ENCODE data around the gene FURIN. TPM values are rescaled to one million over a fixed set of nuclear protein-coding genes. Genes with fewer than 3 reads are reported as not detected.
A peak's percentile ranks its signal among the peaks of the same experiment; 100 is the strongest.

FURIN gene
- total and polyA plus RNA-seq, 2 of the 4 experiments (the other 2 are of a cell fraction) = 34.8 to 54.3 TPM

DNA sequence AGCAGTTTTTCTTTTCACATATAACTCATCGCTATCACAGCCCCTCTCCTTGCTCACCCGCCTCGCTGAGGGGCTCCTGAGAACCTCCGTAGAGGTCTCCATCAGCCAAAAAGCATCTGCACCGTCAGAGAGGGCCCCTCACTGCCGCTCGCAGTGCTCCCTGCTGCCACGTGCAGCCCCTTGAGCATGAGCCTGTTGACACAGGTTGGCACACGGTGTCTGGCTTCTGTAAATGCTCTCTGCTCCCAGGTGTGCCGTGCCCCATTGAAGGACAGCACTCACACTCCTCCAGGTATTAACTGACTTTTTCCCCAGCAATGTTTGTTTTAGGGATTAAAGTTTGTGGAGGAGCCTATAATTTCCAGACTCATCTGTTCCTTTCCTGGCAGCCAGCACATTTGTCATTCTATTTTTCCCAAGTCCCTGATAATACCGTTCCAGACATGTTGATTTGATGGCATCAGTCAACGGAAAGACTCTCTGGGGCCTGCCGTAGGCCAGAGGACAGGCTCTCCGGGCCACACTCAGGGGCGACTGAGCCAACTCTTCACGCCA lies 2.1 kb upstream of the FURIN start:
- Histone ChIP-seq H4K5ac (ENCODE audit: low read depth, low read length) (no peak overlapping the region), H3K27ac (ENCODE audit: insufficient read depth, low read length) (no peak overlapping the region), H3K23ac (ENCODE audit: low read depth, low read length) (no peak overlapping the region), H2BK15ac (ENCODE audit: low read depth, low read length) (no peak overlapping the region), H3K4me2 (ENCODE audit: low read depth, low read length) (no peak overlapping the region), H3K9ac (ENCODE audit: low read depth, low read length) (no peak overlapping the region), H4K91ac (ENCODE audit: insufficient read depth, low read depth, low read length) (no peak overlapping the region), H2AK5ac (ENCODE audit: low read depth, low read length) (no peak overlapping the region), H3K56ac (ENCODE audit: extremely low read depth, insufficient read depth, low read length) (no peak overlapping the region), H3K4me1 (ENCODE audit: control insufficient read depth, insufficient read depth, low read length) (peaks cover 13% of the 10 kb centered on the region), H3K14ac (replicated peaks; ENCODE audit: low read depth, low read length) (no peak overlapping the region), H2BK20ac (ENCODE audit: low read depth, low read length) (no peak overlapping the region), H3K27me3 (ENCODE audit: control insufficient read depth, insufficient read depth, low read length) (no peaks in the 10 kb centered on the region; the same call in 1 of the 2 replicates), H2BK5ac (ENCODE audit: low read depth, low read length, poor library complexity, severe bottlenecking) (no peak overlapping the region), H3K79me1 (ENCODE audit: low read depth in 1 of 2, low read length in 2 of 2) (peaks cover 5 to 17% of the 10 kb centered on the region in 2 experiments; a peak in 2 of 4 replicates), H2AFZ (replicated peaks; ENCODE audit: low read length, poor library complexity) (peak overlapping the region; percentile 36), H2AK9ac (replicated peaks; ENCODE audit: low read depth, low read length, poor library complexity) (no peak overlapping the region), H3K9me3 (ENCODE audit: control insufficient read depth, insufficient read depth, low read length) (no peaks in the 10 kb centered on the region), H3K4me3 (ENCODE audit: insufficient read depth, low read depth, low read length) (no peak overlapping the region), H4K20me1 (ENCODE audit: insufficient read depth, low read length) (no peaks in the 10 kb centered on the region), H2BK120ac (ENCODE audit: low read depth, low read length) (no peak overlapping the region), H3K4ac (ENCODE audit: low read depth, low read length) (no peak overlapping the region), H3K9me1 (ENCODE audit: insufficient read depth, low read length) (peaks cover 8% of the 10 kb centered on the region), H4K8ac (ENCODE audit: low read depth in 2 of 2, low read length in 2 of 2) (no peak overlapping the region), H3K36me3 (ENCODE audit: control insufficient read depth, insufficient read depth, low read length) (no peaks in the 10 kb centered on the region), H3K18ac (ENCODE audit: low read depth, low read length) (no peak overlapping the region)
- 67% methylated on average over 12 of the region's 16 CpGs; no CpG with 5 or more reads in 1 of the 2 experiments for WGBS, 2 experiments (ENCODE audit: extremely low coverage in 2 of 2, insufficient read length in 1 of 2)
- TF ChIP-seq MXI1 (IDR thresholded peaks at IDR 0.05; ENCODE audit: borderline replicate concordance, low read depth, low read length) (no peak), RCOR1 (IDR thresholded peaks at IDR 0.05; ENCODE audit: insufficient replicate concordance, low read length) (no peak), POLR2A (IDR thresholded peaks at IDR 0.05; ENCODE audit: low read depth, low read length) (no peak), MAFK (IDR thresholded peaks at IDR 0.05; ENCODE audit: low read depth, low read length) (no peak)
- TF ChIP-seq, protein P1, sequence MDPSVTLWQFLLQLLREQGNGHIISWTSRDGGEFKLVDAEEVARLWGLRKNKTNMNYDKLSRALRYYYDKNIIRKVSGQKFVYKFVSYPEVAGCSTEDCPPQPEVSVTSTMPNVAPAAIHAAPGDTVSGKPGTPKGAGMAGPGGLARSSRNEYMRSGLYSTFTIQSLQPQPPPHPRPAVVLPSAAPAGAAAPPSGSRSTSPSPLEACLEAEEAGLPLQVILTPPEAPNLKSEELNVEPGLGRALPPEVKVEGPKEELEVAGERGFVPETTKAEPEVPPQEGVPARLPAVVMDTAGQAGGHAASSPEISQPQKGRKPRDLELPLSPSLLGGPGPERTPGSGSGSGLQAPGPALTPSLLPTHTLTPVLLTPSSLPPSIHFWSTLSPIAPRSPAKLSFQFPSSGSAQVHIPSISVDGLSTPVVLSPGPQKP (IDR thresholded peaks at IDR 0.05; ENCODE audit: borderline replicate concordance, low read depth, low read length) = no peak
- ChIA-PET POLR2A (ENCODE audit: unreplicated experiment) (no interaction called here), CTCF (no interaction called here)
- intact Hi-C loops (cut with micrococcal nuclease) = no loop called here
- DNase-seq (no peak), ATAC-seq (ENCODE audit: low read depth) (no peak)
- in situ Hi-C loops (cut with MboI; ENCODE audit: low sequenced_read_pairs) = no loop called here
- dilution Hi-C loops (cut with HindIII; ENCODE audit: low sequenced_read_pairs, unreplicated experiment) = no loop called here
- BruUV-seq (replicated peaks) = no TSS peak

All from IMR-90 (cell line).